NCI-H1436 treated with DMSO at 0.1 percent for 48 hours (cell line): ENCODE measurements around the gene PACRG.

ENCODE experiments used
- DNase-seq: peaks from one replicate; lab custom pipeline; 2025; lab: John Stamatoyannopoulos, UW

The PACRG gene

DNA sequence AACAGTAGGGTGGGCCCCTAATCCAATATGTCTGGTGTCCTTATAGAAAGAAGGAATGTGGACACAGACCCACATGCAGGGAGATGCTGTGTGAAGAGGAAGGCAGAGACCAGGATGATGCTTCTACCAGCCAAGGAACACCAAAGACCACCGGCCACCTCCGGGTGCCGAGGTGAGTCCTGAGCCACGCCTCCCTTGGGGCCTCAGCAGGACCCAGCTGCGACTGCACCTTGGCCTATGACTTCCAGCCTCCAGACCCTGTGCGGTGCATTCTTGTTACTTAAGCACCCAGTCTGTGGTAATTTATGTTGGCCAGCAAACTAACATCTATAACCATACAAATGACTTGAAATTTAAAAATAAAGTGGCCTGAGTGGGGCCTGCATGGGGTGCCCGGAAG lies 607.3 kb downstream of the PACRG start:
- no peak for DNase-seq

- DNase-seq: no peak
Measured at GRCh38 chr6:163335671-163336545, 608.1 kb downstream of the PACRG start.

GRCh38 chr6:163336961-163337360 lies 609.2 kb downstream of the PACRG start:
- DNase-seq: no peak

GRCh38 chr6:163337958-163338357 lies 610.2 kb downstream of the PACRG start:
- no peak for DNase-seq

DNA sequence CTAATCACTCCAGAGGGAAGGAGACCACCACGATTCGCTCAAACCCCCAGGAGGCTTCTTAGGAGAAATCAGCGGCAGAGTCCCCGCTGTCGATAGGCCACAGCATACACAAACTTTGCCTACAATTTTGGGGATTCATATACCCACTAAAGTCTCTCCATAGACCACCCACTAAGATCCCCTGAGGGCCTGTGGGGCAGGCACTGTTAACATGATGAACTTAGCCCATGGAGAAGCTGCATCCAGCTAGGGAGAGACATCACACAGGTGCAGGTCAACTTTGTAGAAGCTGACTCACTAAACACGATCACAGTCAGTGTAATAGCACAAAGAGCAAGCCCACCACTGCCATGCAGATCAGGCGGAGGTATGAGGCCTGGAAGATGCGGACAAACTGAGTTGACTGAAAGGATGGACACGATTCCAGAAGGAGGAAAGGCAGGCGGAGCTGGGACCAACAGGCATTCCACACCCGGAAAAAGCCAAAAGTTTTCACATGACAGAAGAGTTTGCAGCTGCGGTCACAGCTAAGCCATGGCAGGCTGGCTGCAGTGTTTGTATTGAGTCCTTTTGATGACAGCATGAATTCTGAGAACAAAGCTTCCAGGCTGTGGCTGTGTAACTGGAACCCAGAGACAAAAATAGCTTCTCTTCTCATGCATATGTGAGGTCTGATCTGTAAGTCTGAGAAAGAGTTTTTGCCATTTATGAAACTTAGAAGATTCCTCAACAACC lies 611.1 kb downstream of the PACRG start:
- DNase-seq: no peak

DNA sequence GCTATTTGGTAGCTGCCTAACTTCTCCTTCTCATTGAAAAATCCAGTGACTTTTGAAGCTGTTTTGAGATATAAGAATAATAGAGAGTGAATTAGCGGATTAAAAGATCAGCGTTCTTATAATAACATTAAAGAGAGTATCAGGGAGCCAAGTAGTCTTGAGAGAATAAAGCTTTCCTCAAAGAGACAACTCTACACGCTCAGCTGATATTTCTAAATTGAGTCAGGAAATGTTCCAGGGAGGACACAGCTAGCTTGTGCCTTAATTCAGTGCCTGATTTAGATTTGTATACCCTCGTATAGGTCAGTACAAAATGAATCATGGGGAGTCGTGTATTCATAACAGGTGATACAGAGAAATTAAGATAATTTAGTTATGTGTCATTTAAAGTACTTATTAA lies 611.7 kb downstream of the PACRG start:
- no peak for DNase-seq

DNA sequence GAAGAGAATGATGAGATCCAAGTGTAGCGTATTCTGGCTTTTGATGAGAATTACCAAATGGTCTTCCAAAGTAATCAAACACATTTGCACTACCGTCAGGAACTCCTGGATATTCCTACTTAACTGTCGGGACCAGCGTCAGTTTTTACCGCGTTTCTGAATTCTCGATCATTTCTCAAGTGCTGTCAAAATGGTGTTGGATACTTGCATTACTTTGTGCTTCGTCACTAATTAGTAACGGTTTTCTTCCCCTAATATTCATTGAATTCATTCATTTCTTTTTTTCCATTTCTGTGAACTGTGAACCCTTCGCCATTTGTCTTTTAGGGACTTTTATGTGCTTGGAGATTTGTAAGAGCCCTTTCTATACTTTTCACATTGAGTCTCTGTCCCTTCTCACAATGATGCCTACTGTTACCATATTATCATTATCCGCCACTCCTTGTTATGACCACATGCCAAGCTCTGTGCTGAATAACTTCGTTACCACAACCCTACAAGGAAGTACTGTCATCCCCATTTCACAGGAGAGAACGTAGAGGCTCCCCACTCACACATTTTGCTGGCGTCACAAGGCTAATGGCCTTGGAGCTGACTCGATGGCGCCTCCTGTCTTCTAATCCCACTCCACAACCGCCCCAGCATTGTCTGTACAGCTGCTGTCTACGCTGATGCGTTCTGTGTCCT lies 612.6 kb downstream of the PACRG start:
- no peak for DNase-seq

- DNase-seq: no peak
Measured at GRCh38 chr6:163341224-163342061, 613.7 kb downstream of the PACRG start.

DNA sequence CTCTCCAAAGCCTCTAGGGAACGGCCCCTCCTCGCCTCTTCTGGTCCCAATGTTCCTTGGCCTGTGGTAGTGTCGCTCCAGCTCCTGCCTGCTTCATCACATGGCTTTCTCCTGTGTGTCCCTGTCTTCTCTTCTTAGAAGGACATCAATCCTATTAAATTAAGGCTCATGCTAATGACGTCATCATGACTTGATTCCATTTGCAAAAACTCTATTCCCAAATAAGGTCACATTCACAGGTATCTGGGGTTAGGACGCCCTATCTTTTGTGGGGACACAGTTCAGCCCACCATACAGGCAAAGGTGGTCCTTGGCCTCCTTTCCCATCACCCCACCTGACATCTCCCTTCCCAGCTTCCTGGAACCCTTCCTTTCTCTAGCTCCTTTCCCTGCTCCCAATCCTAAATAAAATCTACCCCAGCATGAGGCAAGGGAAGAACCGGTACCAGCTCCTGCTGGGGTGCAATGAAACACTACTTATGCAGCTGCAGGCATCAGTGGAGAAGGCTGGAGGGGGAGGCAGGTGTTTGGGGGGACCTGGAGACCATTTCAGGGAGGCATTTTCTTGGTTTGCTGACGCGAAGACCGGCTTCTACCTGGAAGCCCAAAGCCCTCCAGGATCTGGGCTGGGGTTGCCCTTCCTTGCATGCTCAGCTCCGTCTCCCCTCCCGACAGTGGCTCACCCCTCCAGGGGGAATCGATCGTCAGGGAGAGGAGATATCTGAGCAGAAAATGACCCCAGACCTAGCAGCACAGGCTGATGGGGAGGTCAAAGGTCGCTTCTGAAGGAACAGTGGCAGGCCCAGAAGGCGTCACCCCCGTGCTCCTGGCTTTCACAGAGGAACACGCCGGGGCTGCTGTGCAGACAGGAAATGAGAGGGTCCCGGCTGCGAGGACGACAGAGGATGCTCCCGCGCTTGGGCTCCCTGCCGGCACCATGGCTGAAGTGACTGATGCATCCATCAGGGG lies 615.1 kb downstream of the PACRG start:
- DNase-seq: no peak

DNA sequence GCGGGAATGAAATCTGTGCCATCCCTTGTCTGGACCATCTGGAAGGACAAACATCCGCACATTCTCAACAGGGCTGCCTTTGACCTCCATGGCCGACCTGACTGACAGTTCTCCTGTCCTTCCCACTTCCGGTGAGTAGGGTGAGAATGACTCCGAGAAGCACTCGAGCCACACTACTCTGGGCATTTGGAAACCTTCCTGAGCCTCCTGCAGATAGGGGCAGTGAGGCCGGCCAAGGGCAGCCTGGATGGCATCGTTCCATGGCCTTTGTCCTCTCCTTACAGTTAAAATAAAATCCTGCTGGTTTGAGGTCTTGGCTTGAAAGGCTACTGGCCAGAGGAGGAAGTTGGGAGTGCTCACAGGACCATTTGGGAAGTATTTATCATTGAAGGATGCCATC lies 615.8 kb downstream of the PACRG start:
- DNase-seq: no peak

- DNase-seq: no peak
Measured at GRCh38 chr6:163344411-163344810, 616.6 kb downstream of the PACRG start.

DNA sequence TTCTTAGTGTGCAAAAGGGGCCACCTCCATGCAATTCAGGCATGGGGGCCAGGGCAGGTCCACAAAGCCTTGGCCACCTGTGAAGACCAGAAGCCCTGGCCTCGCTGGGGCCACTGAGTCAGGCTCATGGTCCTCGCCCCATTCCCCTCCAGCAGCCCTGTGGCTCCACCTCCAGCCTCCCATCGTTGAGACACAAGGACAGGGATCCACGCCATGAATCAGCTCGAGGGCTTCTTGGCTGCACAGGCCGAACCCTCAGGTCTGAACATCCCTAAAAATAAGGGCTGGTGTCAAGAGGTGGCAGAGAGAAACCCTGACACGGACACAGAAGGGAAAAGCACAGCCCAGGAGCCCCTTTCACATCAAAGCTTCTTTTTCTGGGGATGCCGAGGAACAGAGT lies 618.2 kb downstream of the PACRG start:
- no peak for DNase-seq

GRCh38 chr6:163346497-163346961 lies 618.8 kb downstream of the PACRG start:
- no peak for DNase-seq

DNA sequence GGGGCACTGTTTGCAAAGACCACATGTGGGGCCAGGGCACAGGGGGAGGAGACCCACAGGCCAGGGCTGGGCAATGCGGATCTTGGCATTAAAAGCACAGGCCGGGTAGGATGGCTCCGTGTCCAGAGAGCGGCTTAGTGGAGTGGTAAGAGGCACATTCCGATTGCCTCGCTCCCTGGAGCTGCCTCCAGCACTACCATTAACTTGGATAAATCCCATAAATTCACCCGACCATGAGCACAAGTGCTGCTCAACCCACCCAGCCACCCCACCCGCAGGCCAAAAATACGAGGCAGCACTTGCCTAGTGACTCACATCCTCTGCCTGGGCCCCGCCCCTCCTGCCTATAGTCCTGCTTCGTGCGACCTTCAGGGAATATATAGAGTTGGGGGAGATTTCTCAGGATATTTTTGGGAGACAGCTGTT lies 619.3 kb downstream of the PACRG start:
- DNase-seq: no peak

DNA sequence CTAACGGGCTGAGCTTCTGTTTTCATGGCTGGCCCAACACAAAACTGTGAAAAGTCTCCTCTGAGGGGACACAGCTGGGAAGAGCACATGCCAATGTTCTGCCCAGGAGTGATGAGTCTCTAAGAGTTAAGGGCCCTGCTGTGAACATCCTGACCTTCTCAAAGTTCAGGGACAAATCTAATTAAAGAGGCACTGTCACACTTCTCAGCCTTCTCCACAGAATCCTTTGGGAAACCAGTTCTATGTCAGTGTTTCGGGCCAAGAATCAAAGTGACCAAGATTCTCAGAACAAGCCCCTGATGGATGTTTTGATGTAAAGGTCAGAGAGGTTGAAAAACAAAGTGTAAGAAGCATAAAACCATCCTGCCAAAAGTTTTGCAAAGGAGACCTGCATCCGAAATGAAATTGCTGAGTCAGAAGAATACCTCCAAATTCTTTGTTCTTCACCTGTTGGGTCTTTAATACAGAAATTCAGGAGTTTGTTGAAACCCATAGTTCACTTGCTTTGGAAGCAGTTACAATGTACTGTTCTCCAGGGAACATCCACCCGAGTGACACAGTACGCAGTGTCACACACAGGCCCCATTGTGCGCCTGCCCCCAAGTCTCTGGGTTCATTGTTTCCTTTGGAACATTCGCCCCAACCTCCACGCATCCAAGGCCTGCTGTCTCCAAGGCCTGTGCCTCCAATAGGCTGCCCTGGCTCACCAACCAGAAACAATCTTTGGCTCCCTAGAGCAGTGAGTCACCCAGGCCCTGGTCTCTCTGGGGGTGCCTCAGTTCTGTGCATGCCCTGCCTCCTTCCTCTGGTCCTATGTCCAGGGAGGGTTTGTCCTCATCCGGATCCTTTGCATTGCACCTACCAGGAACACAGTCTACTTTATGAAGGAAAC lies 621.3 kb downstream of the PACRG start:
- no peak for DNase-seq

- DNase-seq: no peak
Measured at GRCh38 chr6:163349696-163350095, 621.9 kb downstream of the PACRG start.

- no peak for DNase-seq
Measured at GRCh38 chr6:163351013-163351412, 623.2 kb downstream of the PACRG start.

GRCh38 chr6:163352011-163352685 lies 624.4 kb downstream of the PACRG start:
- no peak for DNase-seq

DNA sequence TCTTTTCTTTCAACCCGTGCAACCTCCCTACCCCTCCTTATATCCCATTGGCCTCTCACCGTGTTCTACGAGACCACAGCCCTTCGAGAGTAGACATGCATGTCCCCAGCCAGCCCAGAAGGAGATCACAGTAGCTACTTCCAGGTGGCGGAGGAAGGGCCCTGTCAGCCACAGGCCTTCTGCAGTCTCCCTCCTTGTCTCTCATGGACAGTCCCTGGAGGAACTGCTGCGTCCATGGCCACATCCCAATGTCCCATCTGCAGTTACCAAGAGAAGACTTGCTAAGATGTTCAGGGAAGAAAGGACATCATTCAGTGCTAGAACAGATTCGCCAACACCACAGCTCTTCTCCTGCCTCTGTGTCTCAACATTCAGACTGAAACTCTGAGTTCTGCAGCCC lies 625.2 kb downstream of the PACRG start:
- no peak for DNase-seq
